ENCODE results near the gene TSPO2.
"Not testable (repeated sequence)": the region's sequence is repeated elsewhere in the genome, so short reads cannot be mapped to it uniquely, and the experiment has no call there.

Gene TSPO2

DNA sequence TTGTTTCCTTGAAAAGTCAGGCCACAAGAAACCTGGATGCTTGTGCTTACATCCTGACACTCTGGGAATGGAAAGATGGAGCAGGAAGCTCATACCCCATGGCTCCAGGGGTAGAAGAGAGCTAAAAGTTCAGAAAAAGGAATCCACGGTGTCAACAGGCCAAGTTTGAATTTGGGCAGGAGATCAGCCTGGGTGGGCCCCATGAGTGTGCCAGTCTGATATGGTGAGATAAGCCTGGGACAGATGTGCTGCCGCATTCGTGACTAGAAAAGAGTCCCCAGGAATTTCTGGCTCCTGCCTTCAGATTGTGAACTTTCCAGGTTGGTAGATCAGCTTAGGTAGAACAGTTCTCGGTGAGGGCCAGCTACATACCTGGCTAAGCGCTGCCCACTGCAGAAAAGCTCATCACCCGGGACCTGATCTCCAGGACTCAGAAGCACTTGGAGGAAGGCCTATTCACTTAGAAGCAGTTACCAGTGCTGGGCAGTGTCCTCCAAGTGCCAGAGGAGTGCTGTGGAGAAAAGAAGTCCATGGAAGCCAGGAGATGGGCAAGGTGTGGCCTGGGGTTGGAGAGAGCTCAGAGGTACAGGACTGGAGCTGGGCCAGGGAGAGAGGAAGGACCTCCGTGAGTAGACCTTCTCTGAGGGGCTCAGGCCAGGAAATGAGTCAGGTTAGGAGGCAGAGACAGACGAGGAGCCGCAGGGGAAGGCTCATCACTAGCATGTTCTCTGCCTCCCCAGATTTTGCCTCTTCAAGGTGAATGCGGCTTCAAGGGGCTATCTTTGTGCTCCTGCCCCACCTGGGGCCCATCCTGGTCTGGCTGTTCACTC is at the start of gene TSPO2:
Gene TSPO2, plus strand, starts transcription at position 242 of the 830 bp plus-strand sequence. Its CDS starts 519 bp downstream, at position 761.
- FAIRE-seq = no peak

- FAIRE-seq = no peak
Observed at GRCh38 chr6:40992746-40993145, 49.5 kb upstream of the TSPO2 start.

- FAIRE-seq = no peak
Observed at GRCh38 chr6:40996591-40997233, 45.6 kb upstream of the TSPO2 start.

DNA sequence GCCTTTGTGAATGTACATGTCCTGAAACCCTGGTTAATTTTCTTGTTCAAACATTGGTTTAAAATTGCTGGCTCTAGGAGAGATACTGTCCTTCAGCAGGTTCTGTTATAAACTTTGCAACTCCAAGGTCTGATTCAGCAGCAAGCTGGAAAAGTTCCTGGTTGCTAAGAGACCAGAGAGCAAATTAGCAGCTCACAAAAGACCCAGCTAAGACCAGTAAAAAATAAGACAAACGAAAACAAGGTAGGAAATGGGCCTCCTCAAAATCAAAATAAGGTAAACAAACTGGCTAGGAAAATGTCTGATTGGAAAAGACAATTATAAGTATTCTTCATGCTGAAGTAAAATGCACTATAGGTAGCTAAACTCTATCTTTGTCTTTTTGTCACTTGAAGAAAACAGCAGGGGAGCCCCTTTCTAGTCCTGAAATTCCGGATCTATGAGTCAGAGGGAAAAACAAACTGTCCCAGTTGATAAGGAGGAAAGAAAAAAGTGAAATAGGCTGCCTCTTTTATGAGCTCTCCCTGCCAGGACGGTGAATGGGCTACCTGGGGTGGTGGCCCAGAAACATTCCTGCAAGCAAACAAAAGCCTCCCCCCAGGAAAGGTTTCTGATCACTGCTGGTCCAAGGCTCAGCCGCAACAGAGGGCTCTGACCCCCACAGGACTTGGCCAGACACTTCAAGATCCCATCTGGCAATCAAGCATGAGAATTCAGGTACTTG is 44.9 kb upstream of the TSPO2 start:
- FAIRE-seq = no peak

DNA sequence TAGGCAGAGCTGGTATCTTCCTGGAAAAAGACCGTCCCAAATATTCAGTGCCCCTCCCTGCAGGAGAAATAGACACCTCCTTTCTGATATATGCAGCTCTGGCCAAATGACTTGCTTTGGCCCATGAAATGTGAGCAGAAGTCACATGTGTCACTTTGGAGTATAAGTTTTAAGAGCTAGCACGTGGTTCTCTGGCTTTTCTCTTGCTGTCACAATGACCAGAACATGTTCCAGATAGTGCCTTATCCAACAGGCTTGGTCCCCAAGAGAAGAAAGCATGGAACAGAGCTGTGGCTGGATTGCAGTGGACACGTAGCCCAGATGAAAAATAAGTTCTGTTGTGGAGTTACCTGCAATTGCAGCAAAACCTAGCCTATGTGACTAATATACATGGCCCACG is 43.6 kb upstream of the TSPO2 start:
- FAIRE-seq = no peak

DNA sequence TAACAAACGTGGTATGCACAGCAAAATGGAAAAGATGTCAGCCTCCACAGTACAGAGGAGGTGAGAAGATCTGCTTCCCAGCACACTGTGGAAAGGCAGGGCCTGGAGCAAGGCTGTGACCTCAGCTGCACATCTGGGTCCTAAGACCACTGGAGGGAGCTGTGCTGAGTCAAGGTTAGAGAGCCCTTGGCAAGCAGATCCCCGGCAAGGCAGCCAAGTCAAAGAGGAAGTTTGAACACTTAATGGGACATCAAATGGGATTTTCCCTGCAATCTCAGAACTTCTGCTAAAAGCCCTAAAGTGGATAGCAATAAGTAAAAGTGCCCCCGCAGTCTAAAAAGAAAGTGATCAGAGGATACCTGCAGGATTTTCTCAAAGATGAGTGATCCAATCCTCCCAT is 42.7 kb upstream of the TSPO2 start:
- FAIRE-seq = no peak

DNA sequence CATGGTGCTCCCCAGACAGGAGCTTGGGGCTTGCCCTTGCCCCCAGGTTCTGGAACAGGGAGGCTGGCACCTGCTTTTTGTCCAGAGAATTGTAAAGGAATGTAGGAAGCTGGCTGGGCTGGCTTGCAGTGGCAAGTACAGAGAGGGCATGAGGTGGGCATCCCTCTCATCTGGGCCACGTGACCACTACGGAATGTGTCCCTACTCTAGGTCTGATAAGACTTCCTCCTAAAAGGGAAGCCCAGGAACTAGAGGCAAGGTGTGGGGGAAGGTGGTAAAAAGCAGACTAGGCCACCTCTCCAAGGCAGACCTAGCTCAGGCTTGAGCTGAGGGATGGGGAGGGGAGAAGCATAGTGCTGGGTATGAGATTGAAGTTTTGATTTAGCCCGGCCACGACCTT is 42.0 kb upstream of the TSPO2 start:
- no peak for FAIRE-seq

- FAIRE-seq = no peak
Observed at GRCh38 chr6:41002168-41002567, 40.1 kb upstream of the TSPO2 start.

DNA sequence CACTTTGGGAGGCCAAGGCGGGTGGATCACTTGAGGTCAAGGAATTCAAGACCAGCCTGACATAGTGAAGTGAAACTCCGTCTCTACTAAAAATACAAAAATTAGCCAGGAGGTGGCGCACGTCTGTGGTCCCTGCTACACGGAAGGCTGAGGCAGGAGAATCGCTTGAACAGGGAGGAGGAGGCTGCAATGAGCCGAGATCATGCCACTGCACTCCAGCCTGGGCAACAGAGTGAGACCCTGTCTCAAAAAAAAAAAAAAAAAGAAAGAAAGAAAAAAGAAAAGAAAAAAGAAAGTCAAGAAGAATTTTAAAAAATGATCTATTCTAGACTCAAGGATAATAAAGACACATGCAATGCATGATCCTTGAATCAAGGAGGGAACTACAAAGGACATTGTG is 36.0 kb upstream of the TSPO2 start:
- not testable (repeated sequence) for FAIRE-seq

DNA sequence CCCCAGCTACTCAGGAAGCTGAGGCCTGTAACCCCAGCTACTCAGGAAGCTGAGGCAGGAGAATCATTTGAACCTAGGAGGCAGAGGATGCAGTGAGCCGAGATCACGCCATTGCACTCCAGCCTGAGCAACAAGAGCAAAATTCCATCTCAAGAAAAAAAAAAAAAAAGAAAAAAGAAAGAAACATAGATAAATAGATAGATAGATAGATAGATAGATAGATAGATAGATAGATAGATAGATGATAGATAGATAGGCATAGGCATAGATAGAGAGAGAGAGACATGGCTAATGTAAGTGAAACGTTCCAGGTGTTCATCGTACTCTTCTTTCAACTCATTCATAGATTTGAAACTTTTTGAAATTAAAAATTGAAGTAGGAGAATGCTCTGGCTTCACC is 35.3 kb upstream of the TSPO2 start:
- not testable (repeated sequence) for FAIRE-seq

DNA sequence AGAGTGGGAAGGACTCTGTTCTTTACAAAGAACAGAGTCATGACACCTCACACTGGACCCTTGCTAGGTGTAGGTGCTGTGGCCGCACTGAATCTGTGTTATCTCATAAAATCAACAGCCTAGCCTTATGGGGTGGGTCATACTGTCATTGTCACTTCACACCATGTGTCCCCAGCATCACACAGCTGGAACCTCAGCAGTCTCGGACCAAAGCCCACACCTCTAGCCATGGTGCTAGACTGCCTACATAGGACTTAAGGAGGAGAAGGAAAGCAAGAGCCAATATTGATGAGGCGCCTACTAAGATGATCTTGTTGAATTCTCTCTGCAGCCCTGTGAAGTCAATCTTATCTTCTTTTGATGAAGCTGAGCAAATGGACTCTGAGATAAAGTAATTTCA is 34.3 kb upstream of the TSPO2 start:
- FAIRE-seq = no peak

DNA sequence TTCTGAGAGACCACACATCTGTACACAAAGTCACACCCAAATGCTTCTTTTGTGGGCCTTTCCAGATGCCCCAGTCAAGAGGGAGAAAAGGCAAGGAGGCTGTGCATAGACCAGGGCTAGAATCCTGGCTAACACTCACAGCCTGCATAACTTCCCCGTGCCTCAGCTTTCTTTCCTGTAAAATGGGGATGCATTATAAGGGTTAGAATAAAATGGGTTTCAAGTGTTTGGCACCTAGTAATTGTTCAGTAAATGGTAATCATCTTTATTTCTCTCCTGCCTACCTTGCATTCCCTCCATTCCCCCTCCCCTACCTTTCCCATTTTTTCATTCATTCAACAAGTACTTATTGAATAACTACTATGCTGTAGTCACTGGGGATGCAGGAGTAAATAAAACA is 32.6 kb upstream of the TSPO2 start:
- no peak for FAIRE-seq

DNA sequence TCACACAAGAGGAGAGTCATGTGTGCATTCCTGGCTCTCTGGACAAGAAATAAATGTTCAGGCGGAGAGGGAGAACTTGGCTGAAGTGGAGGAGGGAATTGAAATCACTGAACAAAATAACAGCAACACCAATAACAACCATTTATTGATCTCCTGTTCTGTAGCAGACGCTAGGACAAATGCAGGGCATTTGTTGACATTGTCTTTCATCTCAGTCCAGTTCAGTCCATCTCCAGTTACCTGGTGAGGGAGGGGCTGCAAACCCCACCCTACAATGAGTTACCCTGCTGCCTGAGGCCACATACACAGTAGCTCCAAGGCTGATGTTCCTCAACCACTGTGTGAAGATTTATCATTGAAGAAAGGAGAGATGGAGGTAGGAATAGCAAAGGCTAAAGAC is 30.6 kb upstream of the TSPO2 start:
- FAIRE-seq = no peak

- FAIRE-seq = no peak
Observed at GRCh38 chr6:41013466-41014153, 28.7 kb upstream of the TSPO2 start.

- no peak for FAIRE-seq
Observed at GRCh38 chr6:41014780-41015179, 27.5 kb upstream of the TSPO2 start.

DNA sequence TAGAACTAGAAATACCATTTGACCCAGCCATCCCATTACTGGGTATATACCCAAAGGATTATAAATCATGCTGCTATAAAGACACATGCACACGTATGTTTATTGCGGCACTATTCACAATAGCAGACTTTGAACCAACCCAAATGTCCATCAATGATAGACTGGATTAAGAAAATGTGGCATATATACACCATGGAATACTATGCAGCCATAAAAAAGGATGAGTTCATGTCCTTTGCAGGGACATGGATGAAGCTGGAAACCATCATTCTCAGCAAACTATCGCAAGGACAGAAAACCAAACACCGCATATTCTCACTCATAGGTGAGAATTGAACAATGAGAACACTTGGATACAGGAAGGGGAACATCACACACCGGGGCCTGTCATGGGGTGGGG is 26.4 kb upstream of the TSPO2 start:
- not testable (repeated sequence) for FAIRE-seq

DNA sequence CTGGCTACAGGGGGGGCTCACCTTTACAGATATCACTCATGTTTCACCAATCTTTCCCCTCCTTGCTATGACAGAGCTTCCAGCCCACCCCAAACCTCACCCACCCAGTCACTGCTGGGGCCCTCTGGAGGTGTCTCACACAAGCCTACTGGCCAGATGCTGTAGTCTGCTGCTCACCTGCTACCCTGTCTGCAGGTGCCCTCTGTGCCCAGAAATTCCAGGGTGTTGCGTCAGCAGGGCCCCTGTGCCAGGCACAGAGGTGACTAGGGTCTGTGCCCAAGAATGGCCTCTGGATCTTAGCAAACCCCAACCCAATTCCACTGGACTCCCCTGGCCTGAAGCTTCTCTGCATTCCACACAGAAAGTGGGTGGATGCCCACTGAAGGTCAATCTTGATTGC is 24.6 kb upstream of the TSPO2 start:
- FAIRE-seq = no peak

DNA sequence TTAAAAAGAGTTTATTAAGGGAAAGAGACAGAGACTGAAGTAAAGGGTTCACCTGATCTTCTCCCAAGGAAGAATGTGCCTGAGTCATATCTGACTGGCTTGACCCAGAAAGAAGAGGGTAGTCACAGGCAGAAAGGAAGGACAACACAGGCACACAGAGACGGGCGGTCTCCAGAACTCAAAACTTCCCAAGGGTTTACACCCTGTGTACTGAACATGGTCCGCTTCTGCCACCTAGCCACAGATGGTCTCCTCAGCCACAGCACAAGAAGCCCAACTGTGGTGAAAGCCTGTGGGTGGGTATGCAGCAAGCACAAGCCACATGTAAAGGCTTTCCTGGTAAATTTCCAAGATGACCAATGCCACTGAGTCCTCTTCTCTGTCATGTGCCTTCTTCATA is 20.4 kb upstream of the TSPO2 start:
- FAIRE-seq = no peak

DNA sequence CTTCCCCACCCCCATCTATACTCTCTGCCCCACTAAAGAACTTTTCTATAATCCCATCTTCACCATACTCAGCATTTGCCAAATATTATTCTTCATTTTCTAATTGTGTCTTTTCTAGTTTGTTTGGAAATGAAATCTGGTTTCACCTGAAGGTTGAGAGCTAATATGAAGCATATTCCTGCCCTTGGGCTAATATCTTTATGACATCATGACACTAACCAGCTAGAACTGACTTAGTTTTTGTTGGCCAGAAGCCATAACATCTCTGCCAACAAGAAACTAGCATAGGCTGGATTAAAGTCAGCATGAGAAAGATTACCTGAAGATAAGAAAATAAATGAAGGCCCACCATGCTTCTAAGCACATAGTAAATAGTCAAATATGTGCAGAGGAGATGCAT is 20.0 kb upstream of the TSPO2 start:
- no peak for FAIRE-seq

DNA sequence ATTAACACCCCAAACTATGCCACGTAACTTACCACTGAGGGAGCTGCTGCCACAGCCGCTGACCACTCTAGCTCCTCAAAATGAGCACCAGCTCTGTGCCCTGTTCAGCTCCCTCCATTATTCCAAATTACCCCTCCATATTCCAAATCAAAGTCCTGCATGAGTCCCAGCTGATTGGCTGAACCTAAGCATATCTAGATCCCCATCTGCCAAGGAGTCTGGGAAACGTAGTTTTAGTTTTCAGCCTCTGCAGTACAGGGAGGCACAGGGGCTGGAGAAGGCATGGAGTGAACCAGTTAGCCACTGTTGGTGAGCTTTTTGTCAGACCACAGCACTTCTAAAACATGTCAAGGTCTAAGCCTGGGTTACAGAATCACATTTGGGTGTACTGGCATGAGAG is 19.2 kb upstream of the TSPO2 start:
- no peak for FAIRE-seq

DNA sequence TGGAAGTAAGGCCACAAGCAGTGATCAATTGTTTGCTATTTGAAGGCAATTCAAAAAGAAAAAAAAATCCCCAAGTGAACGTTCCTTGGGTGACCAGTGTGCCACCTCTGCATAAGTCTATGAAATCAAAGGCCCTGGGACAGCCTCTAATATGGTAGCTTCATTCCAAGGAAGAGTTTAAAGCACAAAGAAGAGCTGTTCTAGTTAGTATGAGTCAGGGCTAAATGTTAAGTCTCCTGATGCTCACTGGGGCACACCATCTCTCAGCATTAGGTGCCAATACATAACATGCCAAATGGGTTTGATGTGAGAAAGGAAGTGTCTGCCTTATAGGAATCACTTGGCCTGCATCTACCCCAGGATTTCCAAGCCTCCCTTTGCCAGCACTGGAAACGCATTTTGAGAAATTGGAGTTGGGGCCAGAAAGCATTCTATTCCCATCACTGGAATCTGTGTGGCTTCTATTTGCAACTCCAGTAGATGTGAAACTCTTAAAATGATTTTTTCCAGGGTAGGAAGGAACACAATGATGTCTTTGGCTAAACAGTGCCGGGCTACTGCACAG is 16.2 kb upstream of the TSPO2 start:
- no peak for FAIRE-seq

GRCh38 chr6:41027241-41027640 is 15.0 kb upstream of the TSPO2 start:
- FAIRE-seq = no peak

Measured in G401.6 (cell line).